SK-N-SH (cell line): ENCODE measurements around the gene EOLA1. TPM values are rescaled to one million over a fixed set of nuclear protein-coding genes. Genes with fewer than 3 reads are reported as not detected.

Source experiments
- CTCF ChIA-PET: fragments of 300-600, 350-600 bp; formaldehyde crosslinking; extraction: SDS; loops from one replicate; lab custom pipeline; 2021; lab: Yijun Ruan, JAX
- POLR2A ChIA-PET: fragments of 350-600 bp; sonication (Branson Sonifier 250); formaldehyde crosslinking; extraction: SDS; loops from one replicate; lab custom pipeline; 2020; ENCODE audit warnings: antibody characterized with exemption, inconsistent platforms; lab: Yijun Ruan, JAX
- DNase-seq: peaks from one replicate; pipeline ENCODE4 v3.0.0; 2012
- H2AFZ ChIP-seq: fragments of 200-600 bp; sonication (generic); 2 replicates; pipeline ENCODE4 v1.8.1; 2016; ENCODE audit warnings: antibody characterized with exemption, mild to moderate bottlenecking, low read depth
- H3F3A ChIP-seq: fragments of 200-600 bp; sonication (generic); replicated peaks from 2 replicates; pipeline ENCODE3; 2016; ENCODE audit warnings: antibody characterized with exemption, mild to moderate bottlenecking; ENCODE audit not compliant: insufficient read depth
- H3K27ac ChIP-seq, 2 experiments: fragments of 200-500 bp in 1 of 2; fragments of 200-600 bp in 1 of 2; sonication (Bioruptor generic) in 1 of 2; sonication (generic), shearing (Covaris generic) in 1 of 2; 2 replicates each; pipeline versions ENCODE4 v1.5.1 to v1.6.1; 2014 to 2016; ENCODE audit warnings: low read depth in 2 of 2, inconsistent platforms in 1 of 2, low read length in 1 of 2, mild to moderate bottlenecking in 1 of 2, mixed read lengths in 1 of 2
- H3K27me3 ChIP-seq: fragments of 200-600 bp; sonication (generic), shearing (Covaris generic); 2 replicates; pipeline ENCODE4 v1.6.1; 2016; ENCODE audit warnings: mixed run types; ENCODE audit not compliant: insufficient read depth
- H3K36me3 ChIP-seq, 2 experiments: fragments of 200-500 bp in 1 of 2; fragments of 200-600 bp in 1 of 2; sonication (Bioruptor generic) in 1 of 2; sonication (generic) in 1 of 2; replicated peaks in 1 of 2; 2 replicates each; pipeline versions ENCODE3 to v1.5.1; 2014 to 2016; ENCODE audit warnings: low read length in 1 of 2, mild to moderate bottlenecking in 1 of 2; ENCODE audit not compliant: insufficient read depth in 2 of 2, control insufficient read depth in 1 of 2
- H3K4me1 ChIP-seq, 2 experiments: fragments of 200-500 bp in 1 of 2; fragments of 200-600 bp in 1 of 2; sonication (Bioruptor generic) in 1 of 2; sonication (generic), shearing (Covaris generic) in 1 of 2; 2 replicates each; pipeline versions ENCODE4 v1.5.1 to v1.6.1; 2014 to 2016; ENCODE audit warnings: low read depth in 1 of 2, low read length in 1 of 2, mixed run types in 1 of 2; ENCODE audit not compliant: insufficient read depth in 2 of 2, control insufficient read depth in 1 of 2
- H3K4me2 ChIP-seq: fragments of 200-600 bp; sonication (generic), shearing (Covaris generic); 2 replicates; pipeline ENCODE4 v1.6.1; 2017; ENCODE audit warnings: mixed run types
- H3K4me3 ChIP-seq, 2 experiments: fragments of 200-500 bp in 1 of 2; fragments of 200-600 bp in 1 of 2; sonication (Bioruptor generic) in 1 of 2; sonication (generic), shearing (Covaris generic) in 1 of 2; 2 replicates each; pipeline versions ENCODE4 v1.5.1 to v1.8.1; 2014 to 2016; ENCODE audit warnings: low read depth in 2 of 2, inconsistent platforms in 1 of 2, low read length in 1 of 2, mild to moderate bottlenecking in 1 of 2, mixed read lengths in 1 of 2, moderate library complexity in 1 of 2
- H3K79me2 ChIP-seq: fragments of 200-600 bp; sonication (generic); 2 replicates; pipeline ENCODE4 v1.8.1; 2017; ENCODE audit warnings: mild to moderate bottlenecking; ENCODE audit not compliant: insufficient read depth
- H3K9ac ChIP-seq: fragments of 200-600 bp; sonication (generic); 2 replicates; pipeline ENCODE4 v1.6.1; 2017; ENCODE audit warnings: mixed run types
- H3K9me2 ChIP-seq: fragments of 200-600 bp; sonication (generic); 2 replicates; pipeline ENCODE4 v1.6.1; 2017; ENCODE audit warnings: mixed run types
- H3K9me3 ChIP-seq: fragments of 200-600 bp; sonication (generic); 2 replicates; pipeline ENCODE4 v1.6.1; 2017; ENCODE audit warnings: mixed run types, mild to moderate bottlenecking, moderate library complexity
- H4K20me1 ChIP-seq: fragments of 200-600 bp; sonication (generic); 2 replicates; pipeline ENCODE4 v1.6.1; 2017; ENCODE audit warnings: mild to moderate bottlenecking, mixed run types; ENCODE audit not compliant: insufficient read depth
- CTCF ChIP-seq: fragments of 200-600 bp; sonication (generic); IDR thresholded peaks from 2 replicates; pipeline ENCODE4 v1.6.1; 2017; ENCODE audit warnings: antibody characterized with exemption, mild to moderate bottlenecking, moderate library complexity
- GABPA ChIP-seq: IDR thresholded peaks from 2 replicates; pipeline ENCODE4 v1.4.0; 2012; ENCODE audit warnings: low read depth, mild to moderate bottlenecking
- GATA2 ChIP-seq: sonication (generic); formaldehyde crosslinking; IDR thresholded peaks from 2 replicates; pipeline ENCODE4 v1.5.0; 2020; ENCODE audit warnings: mild to moderate bottlenecking, missing genetic modification reagents
- JUND ChIP-seq: IDR thresholded peaks from 2 replicates; pipeline ENCODE4 v1.4.0; 2012
- MAX ChIP-seq: IDR thresholded peaks from 2 replicates; pipeline ENCODE4 v1.4.0; 2012; ENCODE audit warnings: low read depth
- MXI1 ChIP-seq: IDR thresholded peaks from 2 replicates; pipeline ENCODE4 v1.6.1; 2012; ENCODE audit warnings: mild to moderate bottlenecking, low read depth, low read length, improper control_type of control experiment
- NFIC ChIP-seq: IDR thresholded peaks from 2 replicates; pipeline ENCODE4 v1.4.0; 2012; ENCODE audit warnings: borderline replicate concordance
- POLR2AphosphoS5 ChIP-seq: IDR thresholded peaks from 2 replicates; pipeline ENCODE4 v1.6.1; 2012; ENCODE audit warnings: low read depth, low read length
- RAD21 ChIP-seq: IDR thresholded peaks from 2 replicates; pipeline ENCODE4 v1.6.1; 2012; ENCODE audit warnings: mild to moderate bottlenecking, low read length
- RCOR1 ChIP-seq: fragments of 150-350 bp; IDR thresholded peaks from 2 replicates; pipeline ENCODE4 v1.6.1; 2017; ENCODE audit warnings: antibody characterized with exemption, low read length
- REST ChIP-seq: IDR thresholded peaks from 2 replicates; pipeline ENCODE4 v1.6.1; 2012; ENCODE audit warnings: mild to moderate bottlenecking, low read depth, low read length, moderate library complexity
- RFX5 ChIP-seq: IDR thresholded peaks from 2 replicates; pipeline ENCODE4 v1.6.1; 2012; ENCODE audit warnings: mild to moderate bottlenecking, improper control_type of control experiment, low read length
- RXRA ChIP-seq: IDR thresholded peaks from 2 replicates; pipeline ENCODE4 v1.4.0; 2012; ENCODE audit warnings: low read depth, mild to moderate bottlenecking, borderline replicate concordance
- SIN3A ChIP-seq: IDR thresholded peaks from 2 replicates; pipeline ENCODE4 v1.6.1; 2012; ENCODE audit warnings: low read depth, mild to moderate bottlenecking, low read length, moderate library complexity, borderline replicate concordance
- TAF1 ChIP-seq: IDR thresholded peaks from 2 replicates; pipeline ENCODE4 v1.6.1; 2012; ENCODE audit warnings: low read depth, mild to moderate bottlenecking, low read length, moderate library complexity, borderline replicate concordance
- TCF12 ChIP-seq: IDR thresholded peaks from 2 replicates; pipeline ENCODE4 v1.4.0; 2012
- TEAD4 ChIP-seq: IDR thresholded peaks from 2 replicates; pipeline ENCODE4 v1.4.0; 2012; ENCODE audit warnings: mild to moderate bottlenecking, borderline replicate concordance; ENCODE audit not compliant: insufficient read depth
- USF2 ChIP-seq: fragments of 150-350 bp; IDR thresholded peaks from 2 replicates; pipeline ENCODE4 v1.6.1; 2017; ENCODE audit warnings: antibody characterized with exemption, low read length, low read depth, borderline replicate concordance
- YY1 ChIP-seq: IDR thresholded peaks from 2 replicates; pipeline ENCODE4 v1.4.0; 2012; ENCODE audit warnings: low read depth, mild to moderate bottlenecking
- ZBTB33 ChIP-seq: IDR thresholded peaks from 2 replicates; pipeline ENCODE4 v1.4.0; 2012; ENCODE audit warnings: low read depth, borderline replicate concordance
- WGBS: methylation state at CpG from one replicate; pipeline ENCODE4 v1.1.6; 2017; ENCODE audit warnings: low lambda C conversion rate; 5-methylcytosine and 5-hydroxymethylcytosine counted together
- polyA plus RNA-seq, 3 experiments: library from polyadenylated mRNA; depleted of rRNA; stranded (reverse); fragments of >200 nt; gene quantifications; 2 replicates each; pipeline ENCODE4 v1.2.3, GENCODE V29; 2012

The EOLA1 gene
- polyA plus RNA-seq, 1 of the 3 experiments (the other 2 are of a cell fraction): 16.3 TPM

- H2AFZ ChIP-seq: no peak overlapping the region
- ChIA-PET POLR2A (no interaction called here), CTCF (interaction anchor here (0.7 to 3.7 kb wide), 2 partner anchors 8 to 9 kb away, joined by 3 to 25 read pairs; partner anchors contain the start of gene IDS)
- H4K20me1 ChIP-seq: no peaks in the 10 kb centered on the region
- H3K9ac ChIP-seq: no peak overlapping the region
- H3K4me1 ChIP-seq: no peaks in the 10 kb centered on the region; a peak in 1 of 4 replicates
- no peaks in the 10 kb centered on the region for H3K27me3 ChIP-seq
- no peak overlapping the region for H3K27ac ChIP-seq
- H3K79me2 ChIP-seq: no peaks in the 10 kb centered on the region
- no peaks in the 10 kb centered on the region for H3K9me3 ChIP-seq
- no peaks in the 10 kb centered on the region for H3K36me3 ChIP-seq
- H3K4me3 ChIP-seq: no peak overlapping the region
- H3K4me2 ChIP-seq: no peak overlapping the region
- 59% methylated on average over 9 of the region's 9 CpGs for WGBS
- DNase-seq: no peak
- no peaks in the 10 kb centered on the region for H3K9me2 ChIP-seq
- TF ChIP-seq TEAD4: no peak
- TF ChIP-seq SIN3A: no peak
- no peak for TF ChIP-seq RCOR1
- no peak for TF ChIP-seq GABPA
- no peak for TF ChIP-seq JUND
- TF ChIP-seq RXRA: no peak
- no peak for TF ChIP-seq USF2
- TF ChIP-seq YY1: no peak
- no peak for TF ChIP-seq MXI1
- no peak for TF ChIP-seq MAX
- H3F3A ChIP-seq: no peaks in the 10 kb centered on the region
Measured at GRCh38 chrX:149513825-149514428, 26.9 kb upstream of the EOLA1 start.

GRCh38 chrX:149515954-149516602, 24.7 kb upstream of the EOLA1 start:
- H3K79me2 ChIP-seq: no peaks in the 10 kb centered on the region
- H3K4me1 ChIP-seq: no peaks in the 10 kb centered on the region; a peak in 1 of 4 replicates
- no peak overlapping the region for H3K9ac ChIP-seq
- ChIA-PET POLR2A (no interaction called here), CTCF (no interaction called here)
- no peaks in the 10 kb centered on the region for H3K9me3 ChIP-seq
- no peak overlapping the region for H3K4me2 ChIP-seq
- no peaks in the 10 kb centered on the region for H3K9me2 ChIP-seq
- no peaks in the 10 kb centered on the region for H4K20me1 ChIP-seq
- 52% methylated on average over 4 of the region's 4 CpGs for WGBS
- no peak overlapping the region for H3K27ac ChIP-seq
- no peak for DNase-seq
- H3K36me3 ChIP-seq: no peaks in the 10 kb centered on the region
- no peak overlapping the region for H3K4me3 ChIP-seq
- no peaks in the 10 kb centered on the region; the same call in 1 of the 2 replicates for H3K27me3 ChIP-seq
- H2AFZ ChIP-seq: no peak overlapping the region
- H3F3A ChIP-seq: no peaks in the 10 kb centered on the region
- no peak for TF ChIP-seq ZBTB33
- no peak for TF ChIP-seq RFX5
- no peak for TF ChIP-seq TAF1
- no peak for TF ChIP-seq POLR2AphosphoS5
- no peak for TF ChIP-seq RAD21
- no peak for TF ChIP-seq TCF12
- no peak for TF ChIP-seq NFIC
- TF ChIP-seq GATA2 (CRISPR knock-in tag): no peak
- TF ChIP-seq CTCF: no peak
- no peak for TF ChIP-seq REST
